Kidney epithelial cell (primary cell): ENCODE data around the gene MED12. TPM values are rescaled to one million over a fixed set of nuclear protein-coding genes. Genes with fewer than 3 reads are reported as not detected.
"Not testable (repeated sequence)": the region's sequence is repeated elsewhere in the genome, so short reads cannot be mapped to it uniquely, and the experiment has no call there.

ENCODE experiments used
- DNase-seq: peaks from one replicate; pipeline ENCODE4 v3.0.0-alpha.2; 2010; ENCODE audit warnings: low read depth
- H3K27me3 ChIP-seq: 2 replicates; pipeline ENCODE4 v1.6.0; 2011; ENCODE audit warnings: low read length; ENCODE audit not compliant: control insufficient read depth, insufficient read depth
- H3K36me3 ChIP-seq: 2 replicates; pipeline ENCODE4 v1.5.1; 2011; ENCODE audit warnings: low read length; ENCODE audit not compliant: control insufficient read depth, insufficient read depth
- H3K4me3 ChIP-seq: 2 replicates; pipeline ENCODE4 v1.5.1; 2011; ENCODE audit warnings: low read depth, mild to moderate bottlenecking, control low read depth, low read length
- CTCF ChIP-seq: IDR thresholded peaks from 2 replicates; pipeline ENCODE4 v1.5.1; 2011; ENCODE audit warnings: mild to moderate bottlenecking, moderate library complexity, low read length, control low read depth, inconsistent platforms; ENCODE audit not compliant: insufficient read depth, poor library complexity, severe bottlenecking
- total RNA-seq: library from RNA; depleted of rRNA; stranded (reverse); fragments of >200 nt; gene quantifications from 2 replicates; pipeline ENCODE4 v1.2.3, GENCODE V29; 2015

The MED12 gene
- total RNA-seq, 1 donor from 2014 or later, result 20.3 TPM

- Histone ChIP-seq H3K4me3 (no peak overlapping the region), H3K36me3 (no peaks in the 10 kb centered on the region), H3K27me3 (no peaks in the 10 kb centered on the region)
- no peak for DNase-seq
- TF ChIP-seq CTCF, result no peak
Measured at GRCh38 chrX:71175531-71175930, 57.1 kb downstream of the MED12 start.

- H3K4me3 ChIP-seq, result no peak overlapping the region
- DNase-seq, result no peak
- no peak for TF ChIP-seq CTCF
- H3K27me3 ChIP-seq, result no peaks in the 10 kb centered on the region
- no peaks in the 10 kb centered on the region for H3K36me3 ChIP-seq
Measured at GRCh38 chrX:71177327-71177726, 58.9 kb downstream of the MED12 start.

GRCh38 chrX:71178908-71179307, 60.5 kb downstream of the MED12 start:
- H3K27me3 ChIP-seq, result no peaks in the 10 kb centered on the region
- peak; percentile 67 for TF ChIP-seq CTCF
- DNase-seq, result peak; percentile 2
- no peak overlapping the region for H3K4me3 ChIP-seq
- H3K36me3 ChIP-seq, result no peaks in the 10 kb centered on the region

- H3K4me3 ChIP-seq, DNase-seq, H3K36me3 ChIP-seq, H3K27me3 ChIP-seq: not testable (repeated sequence)
Measured at GRCh38 chrX:71180579-71181265, 62.3 kb downstream of the MED12 start.

- Histone ChIP-seq H3K36me3 (no peaks in the 10 kb centered on the region), H3K4me3 (peak overlapping the region; percentile 39), H3K27me3 (no peaks in the 10 kb centered on the region)
- no peak for DNase-seq
- no peak for TF ChIP-seq CTCF
Measured at GRCh38 chrX:71181558-71181909, 63.1 kb downstream of the MED12 start.

- no peak for TF ChIP-seq CTCF
- peak; percentile 89 for DNase-seq
- no peaks in the 10 kb centered on the region for H3K27me3 ChIP-seq
- H3K4me3 ChIP-seq, result peak overlapping the region; percentile 39
- no peaks in the 10 kb centered on the region for H3K36me3 ChIP-seq
Measured at GRCh38 chrX:71181910-71182799, 63.8 kb downstream of the MED12 start.
